WTC11 (cell line): ENCODE measurements around the gene SPIRE2. TPM values are rescaled to one million over a fixed set of nuclear protein-coding genes. Genes with fewer than 3 reads are reported as not detected.

Source experiments
- ATAC-seq: fragments of 200-7000 bp; cut with Tn5 transposase; 2 replicates; pipeline ENCODE4 v1.10.0; 2021; ENCODE audit warnings: mild to moderate bottlenecking, moderate library complexity
- CTCF ChIA-PET: fragments of 300-600 bp; sonication (Branson Sonifier 250); formaldehyde crosslinking; loops from one replicate; lab custom pipeline; 2021; ENCODE audit warnings: antibody characterized with exemption; lab: Charles Lee
- POLR2A ChIA-PET: fragments of 350-600 bp; sonication (Branson Sonifier 250); formaldehyde crosslinking; loops from one replicate; lab custom pipeline; 2021; ENCODE audit warnings: antibody characterized with exemption; lab: Charles Lee
- DNase-seq: peaks from one replicate; pipeline ENCODE4 v3.0.0; 2021; ENCODE audit warnings: low spot score
- H3K27ac Mint-ChIP-seq: 2 replicates; pipeline ENCODE4 v1.8.0; 2021; ENCODE audit warnings: mixed read lengths
- H3K27me3 Mint-ChIP-seq: 2 replicates; pipeline ENCODE4 v1.8.0; 2021; ENCODE audit warnings: low read depth, mild to moderate bottlenecking, moderate library complexity, mixed read lengths
- H3K36me3 Mint-ChIP-seq: 2 replicates; pipeline ENCODE4 v1.8.0; 2021; ENCODE audit warnings: mixed read lengths
- H3K4me1 Mint-ChIP-seq: 2 replicates; pipeline ENCODE4 v1.8.0; 2022; ENCODE audit warnings: mixed read lengths
- H3K4me3 Mint-ChIP-seq: 2 replicates; pipeline ENCODE4 v1.8.0; 2021; ENCODE audit warnings: mild to moderate bottlenecking, moderate library complexity, mixed read lengths
- H3K9me3 Mint-ChIP-seq: 2 replicates; pipeline ENCODE4 v1.8.0; 2021; ENCODE audit warnings: mixed read lengths
- ATF2 ChIP-seq: sonication (generic); formaldehyde crosslinking; IDR thresholded peaks from 2 replicates; pipeline ENCODE4 v1.8.1; 2022; ENCODE audit warnings: low read depth, missing genetic modification reagents, borderline replicate concordance
- CBFB ChIP-seq: sonication (generic); formaldehyde crosslinking; IDR thresholded peaks from 2 replicates; pipeline ENCODE4 v1.8.1; 2022; ENCODE audit warnings: mild to moderate bottlenecking, low read depth, missing genetic modification reagents
- CREB1 ChIP-seq: sonication (generic); formaldehyde crosslinking; IDR thresholded peaks from 2 replicates; pipeline ENCODE4 v1.8.0; 2023; ENCODE audit warnings: mild to moderate bottlenecking, missing genetic modification reagents
- CTCF ChIP-seq: fragments of 200-600 bp; IDR thresholded peaks from 2 replicates; pipeline ENCODE4 v1.8.0; 2022; ENCODE audit warnings: antibody characterized with exemption
- E2F1 ChIP-seq: sonication (generic); formaldehyde crosslinking; IDR thresholded peaks from 2 replicates; pipeline ENCODE4 v1.8.0; 2022; ENCODE audit warnings: mild to moderate bottlenecking, missing genetic modification reagents
- ETV6 ChIP-seq: sonication (generic); formaldehyde crosslinking; IDR thresholded peaks from 2 replicates; pipeline ENCODE4 v1.8.1; 2022; ENCODE audit warnings: mild to moderate bottlenecking, missing genetic modification reagents
- FOXK1 ChIP-seq: sonication (generic); formaldehyde crosslinking; IDR thresholded peaks from 2 replicates; pipeline ENCODE4 v1.8.0; 2022; ENCODE audit warnings: mild to moderate bottlenecking, moderate library complexity, missing genetic modification reagents
- FOXP1 ChIP-seq: sonication (generic); formaldehyde crosslinking; IDR thresholded peaks from 2 replicates; pipeline ENCODE4 v1.8.0; 2022; ENCODE audit warnings: missing genetic modification reagents, mild to moderate bottlenecking, moderate library complexity, borderline replicate concordance
- GABPB1 ChIP-seq: sonication (generic); formaldehyde crosslinking; IDR thresholded peaks from 2 replicates; pipeline ENCODE4 v1.8.1; 2023; ENCODE audit warnings: mild to moderate bottlenecking, missing genetic modification reagents
- HMGA2 ChIP-seq: fragments of 250-450 bp; sonication (Bioruptor Pico); IDR thresholded peaks from 2 replicates; pipeline ENCODE4 v1.4.0; 2021; ENCODE audit warnings: mild to moderate bottlenecking, moderate library complexity
- HMGXB4 ChIP-seq: sonication (generic); formaldehyde crosslinking; IDR thresholded peaks from 2 replicates; pipeline ENCODE4 v1.8.1; 2023; ENCODE audit warnings: mild to moderate bottlenecking, moderate library complexity, missing genetic modification reagents
- IRF1 ChIP-seq: sonication (generic); formaldehyde crosslinking; IDR thresholded peaks from 2 replicates; pipeline ENCODE4 v1.8.0; 2023; ENCODE audit warnings: missing genetic modification reagents
- MLX ChIP-seq: sonication (generic); formaldehyde crosslinking; IDR thresholded peaks from 2 replicates; pipeline ENCODE4 v1.8.1; 2023; ENCODE audit warnings: mild to moderate bottlenecking, missing genetic modification reagents, moderate library complexity
- MYBL2 ChIP-seq: sonication (generic); formaldehyde crosslinking; IDR thresholded peaks from 2 replicates; pipeline ENCODE4 v1.8.1; 2023; ENCODE audit warnings: mild to moderate bottlenecking, moderate library complexity, missing genetic modification reagents
- NFE2L1 ChIP-seq: sonication (generic); formaldehyde crosslinking; IDR thresholded peaks from 2 replicates; pipeline ENCODE4 v1.8.1; 2023; ENCODE audit warnings: missing genetic modification reagents
- PRRX2 ChIP-seq: fragments of 250-450 bp; sonication (Bioruptor Pico); IDR thresholded peaks from 2 replicates; pipeline ENCODE4 v1.8.0; 2021; ENCODE audit warnings: mild to moderate bottlenecking
- RELA ChIP-seq: sonication (generic); formaldehyde crosslinking; IDR thresholded peaks from 2 replicates; pipeline ENCODE4 v1.8.1; 2022; ENCODE audit warnings: missing genetic modification reagents, mild to moderate bottlenecking, borderline replicate concordance
- RORB ChIP-seq: fragments of 250-450 bp; sonication (Bioruptor Pico); IDR thresholded peaks from 2 replicates; pipeline ENCODE4 v1.9.0; 2021; ENCODE audit warnings: mild to moderate bottlenecking
- SP1 ChIP-seq: sonication (generic); formaldehyde crosslinking; conservative IDR thresholded peaks from 2 replicates; pipeline ENCODE4 v1.8.1; 2022; ENCODE audit warnings: missing genetic modification reagents
- TEAD1 ChIP-seq: sonication (generic); formaldehyde crosslinking; IDR thresholded peaks from 2 replicates; pipeline ENCODE4 v1.8.0; 2022; ENCODE audit warnings: mild to moderate bottlenecking, missing genetic modification reagents
- TEAD4 ChIP-seq: sonication (generic); formaldehyde crosslinking; IDR thresholded peaks from 2 replicates; pipeline ENCODE4 v1.8.0; 2022; ENCODE audit warnings: mild to moderate bottlenecking, missing genetic modification reagents
- ZBTB43 ChIP-seq: sonication (generic); formaldehyde crosslinking; IDR thresholded peaks from 2 replicates; pipeline ENCODE4 v1.8.1; 2023; ENCODE audit warnings: mild to moderate bottlenecking, missing genetic modification reagents
- ZNF396 ChIP-seq: fragments of 250-450 bp; sonication (Bioruptor Pico); IDR thresholded peaks from 2 replicates; pipeline ENCODE4 v1.8.0; 2021; ENCODE audit warnings: mild to moderate bottlenecking, moderate library complexity, borderline replicate concordance
- ZNF416 ChIP-seq: fragments of 250-450 bp; sonication (Bioruptor Pico); IDR thresholded peaks from 2 replicates; pipeline ENCODE4 v1.9.0; 2021; ENCODE audit warnings: mild to moderate bottlenecking, inconsistent platforms
- ZNF423 ChIP-seq: fragments of 250-450 bp; sonication (Bioruptor Pico); IDR thresholded peaks from 2 replicates; pipeline ENCODE4 v2.1.2; 2022; ENCODE audit warnings: mild to moderate bottlenecking, moderate library complexity
- total RNA-seq: library from RNA; stranded (reverse); gene quantifications from 3 replicates; pipeline ENCODE4 v1.2.3, GENCODE V29; 2021

SPIRE2 gene
- total RNA-seq, 1 experiment from 2014 or later, result 19.7 TPM

GRCh38 chr16:89855301-89855945 is 27.1 kb downstream of the SPIRE2 start:
- ATAC-seq (no peak), DNase-seq (no peak)
- Mint-ChIP-seq H3K27ac (no peak overlapping the region), H3K4me3 (no peak overlapping the region), H3K36me3 (no peaks in the 10 kb centered on the region), H3K27me3 (no peaks in the 10 kb centered on the region), H3K4me1 (peaks cover 3% of the 10 kb centered on the region; the same call in 1 of the 2 replicates), H3K9me3 (no peaks in the 10 kb centered on the region)
- no peak for TF ChIP-seq CREB1 (CRISPR knock-in tag)
- TF ChIP-seq RORB (CRISPR knock-in tag), result no peak
- TF ChIP-seq MLX (CRISPR knock-in tag), result no peak
- TF ChIP-seq MYBL2 (CRISPR knock-in tag), result no peak
- no peak for TF ChIP-seq SP1 (CRISPR knock-in tag)
- no peak for TF ChIP-seq ETV6
- no peak for TF ChIP-seq CTCF
- no peak for TF ChIP-seq CBFB (CRISPR knock-in tag)
- no peak for TF ChIP-seq ZNF396 (CRISPR knock-in tag)
- TF ChIP-seq RELA, result no peak
- no peak for TF ChIP-seq ZNF423 (CRISPR knock-in tag)
- no peak for TF ChIP-seq NFE2L1 (CRISPR knock-in tag)
- ChIA-PET POLR2A (no interaction called here), CTCF (no interaction called here)

- Mint-ChIP-seq H3K9me3 (no peaks in the 10 kb centered on the region), H3K27me3 (no peaks in the 10 kb centered on the region), H3K27ac (no peak overlapping the region), H3K4me1 (peaks cover 2% of the 10 kb centered on the region; the same call in 1 of the 2 replicates), H3K4me3 (no peak overlapping the region), H3K36me3 (no peaks in the 10 kb centered on the region)
- DNase-seq (no peak), ATAC-seq (no peak)
- ChIA-PET POLR2A (no interaction called here), CTCF (no interaction called here)
- TF ChIP-seq TEAD4 (CRISPR knock-in tag) (no peak), TEAD1 (CRISPR knock-in tag) (no peak), FOXK1 (CRISPR knock-in tag) (no peak), ZBTB43 (CRISPR knock-in tag) (no peak), GABPB1 (CRISPR knock-in tag) (no peak), CREB1 (CRISPR knock-in tag) (no peak), ATF2 (CRISPR knock-in tag) (no peak), HMGXB4 (no peak), IRF1 (CRISPR knock-in tag) (no peak), PRRX2 (CRISPR knock-in tag) (no peak), FOXP1 (CRISPR knock-in tag) (no peak), E2F1 (CRISPR knock-in tag) (no peak), HMGA2 (CRISPR knock-in tag) (no peak), ZNF416 (no peak), ZNF396 (CRISPR knock-in tag) (no peak)
Observed at GRCh38 chr16:89855986-89856385, 27.7 kb downstream of the SPIRE2 start.
